ENCODE measurements around the gene ZNF747. TPM values are rescaled to one million over a fixed set of nuclear protein-coding genes. Genes with fewer than 3 reads are reported as not detected.

ZNF747 gene
- total and polyA plus RNA-seq, 10 of the 15 experiments (the other 5 are each of a cell fraction or from before 2014, with no cell fraction given) = 1.0 to 13.0 (median 7.2) TPM

Small RNA genes within 50 kb of the gene (microRNA-seq; reads per million reads assigned to microRNA genes)
- gene MIR4518 = 131 reads per million, percentile 77 among the genes with 10 or more reads in this experiment

Small RNA genes within 50 kb of the gene (small RNA-seq; reads per million reads assigned to genes)
- 32.2 reads per million, percentile 98 among the genes with 10 or more reads in this experiment for gene MIR4518
- gene RNU7-61P = not detected

Other genes with a start within 250 kb of the ZNF747 start
Only the 7 nearest of the 20 such genes appear.
- gene SEPHS2, start 89.0 kb downstream of the ZNF747 start, total RNA-seq (2014; rRNA removed) = 33.5 and 40.8 TPM in 2 replicates
- gene SEPHS2, start 89.0 kb downstream of the ZNF747 start, total RNA-seq (2014; rRNA removed; fragmentation: Illumina TruSeq; extraction: Trizol) = 36.3 and 38.9 TPM in 2 replicates
- gene SEPHS2, start 89.0 kb downstream of the ZNF747 start, total RNA-seq (2021) = 85.9 and 86.2 TPM in 2 replicates
- gene SEPHS2, start 89.0 kb downstream of the ZNF747 start, polyA plus RNA-seq (2011; rRNA removed) = 94.3 and 102 TPM in 2 replicates
- gene SEPHS2, start 89.0 kb downstream of the ZNF747 start, polyA plus RNA-seq (2014; fragmentation: Illumina TruSeq; extraction: Trizol) = 69.9 and 80.6 TPM in 2 replicates
- 10 to 100 TPM; 21.6 to 37.4 TPM for gene SEPHS2, start 89.0 kb downstream of the ZNF747 start, polyA plus RNA-seq (2014; fragmentation: Nextera tagmentation; extraction: Ambion mirVana)
- 76.4 and 76.5 TPM in 2 replicates for gene SEPHS2, start 89.0 kb downstream of the ZNF747 start, polyA plus RNA-seq (2014; rRNA removed)
- 10 to 100 TPM; 75.9 to 99.8 TPM for gene SEPHS2, start 89.0 kb downstream of the ZNF747 start, polyA plus RNA-seq (2016; fragmentation: Nextera tagmentation; extraction: Ambion mirVana)
- 62.8 and 91.0 TPM in 2 replicates for gene ITGAL, start 62.1 kb downstream of the ZNF747 start, total RNA-seq (2014; rRNA removed)
- 56.2 and 65.6 TPM in 2 replicates for gene ITGAL, start 62.1 kb downstream of the ZNF747 start, total RNA-seq (2014; rRNA removed; fragmentation: Illumina TruSeq; extraction: Trizol)
- gene ITGAL, start 62.1 kb downstream of the ZNF747 start, total RNA-seq (2021) = 170 TPM in 2 replicates
- 73.8 and 97.2 TPM in 2 replicates for gene ITGAL, start 62.1 kb downstream of the ZNF747 start, polyA plus RNA-seq (2011; rRNA removed)
- gene ITGAL, start 62.1 kb downstream of the ZNF747 start, polyA plus RNA-seq (2014; fragmentation: Illumina TruSeq; extraction: Trizol) = 140 and 185 TPM in 2 replicates
- 10 to 100 TPM; 10.7 to 12.1 TPM for gene ITGAL, start 62.1 kb downstream of the ZNF747 start, polyA plus RNA-seq (2014; fragmentation: Nextera tagmentation; extraction: Ambion mirVana)
- gene ITGAL, start 62.1 kb downstream of the ZNF747 start, polyA plus RNA-seq (2014; rRNA removed) = 96.5 and 104 TPM in 2 replicates
- 100 to 1,000 TPM; 109 to 111 TPM for gene ITGAL, start 62.1 kb downstream of the ZNF747 start, polyA plus RNA-seq (2016; fragmentation: Nextera tagmentation; extraction: Ambion mirVana)
- 18.3 and 21.3 TPM in 2 replicates for gene ZNF768, start 8.3 kb downstream of the ZNF747 start, total RNA-seq (2014; rRNA removed)
- 9.8 TPM in 2 replicates for gene ZNF768, start 8.3 kb downstream of the ZNF747 start, total RNA-seq (2014; rRNA removed; fragmentation: Illumina TruSeq; extraction: Trizol)
- 17.3 and 19.3 TPM in 2 replicates for gene ZNF768, start 8.3 kb downstream of the ZNF747 start, total RNA-seq (2021)
- gene ZNF768, start 8.3 kb downstream of the ZNF747 start, polyA plus RNA-seq (2011; rRNA removed) = 8.8 and 13.2 TPM in 2 replicates
- gene ZNF768, start 8.3 kb downstream of the ZNF747 start, polyA plus RNA-seq (2014; fragmentation: Illumina TruSeq; extraction: Trizol) = 8.2 and 8.3 TPM in 2 replicates
- under 1 TPM; 0.05 to 0.06 TPM for gene ZNF768, start 8.3 kb downstream of the ZNF747 start, polyA plus RNA-seq (2014; fragmentation: Nextera tagmentation; extraction: Ambion mirVana)
- gene ZNF768, start 8.3 kb downstream of the ZNF747 start, polyA plus RNA-seq (2014; rRNA removed) = 23.1 and 24.5 TPM in 2 replicates
- gene ZNF768, start 8.3 kb downstream of the ZNF747 start, polyA plus RNA-seq (2016; fragmentation: Nextera tagmentation; extraction: Ambion mirVana) = 1 to 10 TPM; 2.6 to 2.7 TPM
- 9.0 and 9.2 TPM in 2 replicates for gene ZNF764, start 23.5 kb upstream of the ZNF747 start, total RNA-seq (2014; rRNA removed)
- gene ZNF764, start 23.5 kb upstream of the ZNF747 start, total RNA-seq (2014; rRNA removed; fragmentation: Illumina TruSeq; extraction: Trizol) = 3.4 and 3.5 TPM in 2 replicates
- 11.2 and 11.9 TPM in 2 replicates for gene ZNF764, start 23.5 kb upstream of the ZNF747 start, total RNA-seq (2021)
- gene ZNF764, start 23.5 kb upstream of the ZNF747 start, polyA plus RNA-seq (2011; rRNA removed) = 2.7 and 2.8 TPM in 2 replicates
- gene ZNF764, start 23.5 kb upstream of the ZNF747 start, polyA plus RNA-seq (2014; fragmentation: Illumina TruSeq; extraction: Trizol) = 2.8 and 3.2 TPM in 2 replicates
- gene ZNF764, start 23.5 kb upstream of the ZNF747 start, polyA plus RNA-seq (2014; fragmentation: Nextera tagmentation; extraction: Ambion mirVana) = 1 to 10 TPM in 1 of 2 experiments, under 1 TPM in 1; 0.61 to 1.6 TPM
- gene ZNF764, start 23.5 kb upstream of the ZNF747 start, polyA plus RNA-seq (2014; rRNA removed) = 9.5 and 10.8 TPM in 2 replicates
- gene ZNF764, start 23.5 kb upstream of the ZNF747 start, polyA plus RNA-seq (2016; fragmentation: Nextera tagmentation; extraction: Ambion mirVana) = 1 to 10 TPM; 4.2 to 4.8 TPM
- gene ZNF688, start 36.9 kb upstream of the ZNF747 start, total RNA-seq (2014; rRNA removed) = 12.5 and 13.6 TPM in 2 replicates
- 7.4 and 8.6 TPM in 2 replicates for gene ZNF688, start 36.9 kb upstream of the ZNF747 start, total RNA-seq (2014; rRNA removed; fragmentation: Illumina TruSeq; extraction: Trizol)
- 9.2 and 12.6 TPM in 2 replicates for gene ZNF688, start 36.9 kb upstream of the ZNF747 start, total RNA-seq (2021)
- 6.0 and 6.3 TPM in 2 replicates for gene ZNF688, start 36.9 kb upstream of the ZNF747 start, polyA plus RNA-seq (2011; rRNA removed)
- 2.7 and 8.5 TPM in 2 replicates for gene ZNF688, start 36.9 kb upstream of the ZNF747 start, polyA plus RNA-seq (2014; fragmentation: Illumina TruSeq; extraction: Trizol)
- gene ZNF688, start 36.9 kb upstream of the ZNF747 start, polyA plus RNA-seq (2014; fragmentation: Nextera tagmentation; extraction: Ambion mirVana) = under 1 TPM; 0.14 to 0.88 TPM
- 12.9 and 13.7 TPM in 2 replicates for gene ZNF688, start 36.9 kb upstream of the ZNF747 start, polyA plus RNA-seq (2014; rRNA removed)
- 10 to 100 TPM; 16.2 to 17.4 TPM for gene ZNF688, start 36.9 kb upstream of the ZNF747 start, polyA plus RNA-seq (2016; fragmentation: Nextera tagmentation; extraction: Ambion mirVana)
- gene ZNF785, start 50.8 kb upstream of the ZNF747 start, total RNA-seq (2014; rRNA removed) = 8.9 and 9.1 TPM in 2 replicates
- 6.4 and 7.0 TPM in 2 replicates for gene ZNF785, start 50.8 kb upstream of the ZNF747 start, total RNA-seq (2014; rRNA removed; fragmentation: Illumina TruSeq; extraction: Trizol)
- gene ZNF785, start 50.8 kb upstream of the ZNF747 start, total RNA-seq (2021) = 11.1 and 11.5 TPM in 2 replicates
- 10.8 and 11.6 TPM in 2 replicates for gene ZNF785, start 50.8 kb upstream of the ZNF747 start, polyA plus RNA-seq (2011; rRNA removed)
- gene ZNF785, start 50.8 kb upstream of the ZNF747 start, polyA plus RNA-seq (2014; fragmentation: Illumina TruSeq; extraction: Trizol) = 5.8 and 6.2 TPM in 2 replicates
- gene ZNF785, start 50.8 kb upstream of the ZNF747 start, polyA plus RNA-seq (2014; fragmentation: Nextera tagmentation; extraction: Ambion mirVana) = 1 to 10 TPM in 1 of 2 experiments, under 1 TPM in 1; 0.87 to 1.5 TPM
- gene ZNF785, start 50.8 kb upstream of the ZNF747 start, polyA plus RNA-seq (2014; rRNA removed) = 11.5 and 12.8 TPM in 2 replicates
- gene ZNF785, start 50.8 kb upstream of the ZNF747 start, polyA plus RNA-seq (2016; fragmentation: Nextera tagmentation; extraction: Ambion mirVana) = 1 to 10 TPM; 5.9 to 8.1 TPM
- gene ZNF689, start 75.5 kb upstream of the ZNF747 start, total RNA-seq (2014; rRNA removed) = 10.7 and 11.5 TPM in 2 replicates
- 6.8 and 7.0 TPM in 2 replicates for gene ZNF689, start 75.5 kb upstream of the ZNF747 start, total RNA-seq (2014; rRNA removed; fragmentation: Illumina TruSeq; extraction: Trizol)
- 12.4 and 13.2 TPM in 2 replicates for gene ZNF689, start 75.5 kb upstream of the ZNF747 start, total RNA-seq (2021)
- 6.4 and 7.6 TPM in 2 replicates for gene ZNF689, start 75.5 kb upstream of the ZNF747 start, polyA plus RNA-seq (2011; rRNA removed)
- 7.2 and 8.2 TPM in 2 replicates for gene ZNF689, start 75.5 kb upstream of the ZNF747 start, polyA plus RNA-seq (2014; fragmentation: Illumina TruSeq; extraction: Trizol)
- gene ZNF689, start 75.5 kb upstream of the ZNF747 start, polyA plus RNA-seq (2014; fragmentation: Nextera tagmentation; extraction: Ambion mirVana) = 1 to 10 TPM; 4.7 to 6.3 TPM
- 9.1 and 9.5 TPM in 2 replicates for gene ZNF689, start 75.5 kb upstream of the ZNF747 start, polyA plus RNA-seq (2014; rRNA removed)
- 1 to 10 TPM; 8.8 to 9.9 TPM for gene ZNF689, start 75.5 kb upstream of the ZNF747 start, polyA plus RNA-seq (2016; fragmentation: Nextera tagmentation; extraction: Ambion mirVana)